Activated naive CD8-positive, alpha-beta T cell treated with anti-CD3 and anti-CD28 coated beads for 36 hours (primary cell): Measurements from ENCODE around the gene OGFOD1. TPM values are rescaled to one million over a fixed set of nuclear protein-coding genes. Genes with fewer than 3 reads are reported as not detected.
A peak's percentile ranks its signal among the peaks of the same experiment; 100 is the strongest.

Experiments
- DNase-seq: peaks from one replicate; pipeline ENCODE4 v3.0.0; 2021
- H3K27ac Mint-ChIP-seq: one replicate; pipeline ENCODE4 v1.8.0; 2022; ENCODE audit warnings: mild to moderate bottlenecking, moderate library complexity, mixed read lengths
- H3K27me3 Mint-ChIP-seq: one replicate; pipeline ENCODE4 v1.8.0; 2022; ENCODE audit warnings: mild to moderate bottlenecking, mixed read lengths
- H3K36me3 Mint-ChIP-seq: one replicate; pipeline ENCODE4 v1.8.0; 2021; ENCODE audit warnings: mild to moderate bottlenecking, mixed read lengths
- H3K4me1 Mint-ChIP-seq: one replicate; pipeline ENCODE4 v1.8.0; 2021; ENCODE audit warnings: mixed read lengths
- H3K4me3 Mint-ChIP-seq: one replicate; pipeline ENCODE4 v1.8.0; 2022; ENCODE audit warnings: mild to moderate bottlenecking, moderate library complexity, mixed read lengths
- H3K9me3 Mint-ChIP-seq: one replicate; pipeline ENCODE4 v1.8.0; 2022; ENCODE audit warnings: mixed read lengths
- total RNA-seq, 2 experiments: library from RNA; stranded (reverse); gene quantifications; one replicate each; pipeline ENCODE4 v1.2.3, GENCODE V29; 2021

The OGFOD1 gene
- total RNA-seq, 2 experiments from 2014 or later, result 76.6 to 78.5 TPM

DNA sequence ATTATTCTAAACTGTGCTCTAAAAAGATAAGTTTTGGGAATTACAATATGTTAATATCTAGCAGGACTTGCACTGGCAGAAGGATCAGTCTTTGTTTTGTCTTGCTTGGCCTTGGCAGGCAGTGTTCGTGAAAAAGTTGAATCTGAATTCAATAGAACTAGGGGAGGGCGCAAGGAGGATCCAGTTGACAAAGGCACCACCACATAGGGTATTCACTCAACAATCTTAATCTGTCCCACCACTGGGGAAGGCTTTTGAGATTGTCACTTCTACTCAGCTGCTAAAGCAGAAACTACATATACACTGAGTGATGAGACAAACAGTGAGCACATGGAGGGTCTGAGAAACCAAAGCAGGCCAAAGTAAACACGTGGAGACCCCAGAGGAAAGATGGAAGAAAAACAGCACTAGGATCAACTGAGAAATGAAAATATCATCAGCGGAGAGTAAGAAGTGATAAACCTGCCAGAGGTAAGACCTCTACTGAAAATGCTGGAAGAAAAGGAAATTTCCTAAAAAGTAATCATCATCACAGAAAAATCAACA is 28.4 kb upstream of the OGFOD1 start:
- Mint-ChIP-seq H3K36me3 (peaks cover 6% of the 10 kb centered on the region), H3K4me1 (peaks cover 43% of the 10 kb centered on the region), H3K9me3 (no peaks in the 10 kb centered on the region), H3K27ac (no peak overlapping the region), H3K27me3 (no peaks in the 10 kb centered on the region), H3K4me3 (peak overlapping the region; percentile 5)
- no peak for DNase-seq

DNA sequence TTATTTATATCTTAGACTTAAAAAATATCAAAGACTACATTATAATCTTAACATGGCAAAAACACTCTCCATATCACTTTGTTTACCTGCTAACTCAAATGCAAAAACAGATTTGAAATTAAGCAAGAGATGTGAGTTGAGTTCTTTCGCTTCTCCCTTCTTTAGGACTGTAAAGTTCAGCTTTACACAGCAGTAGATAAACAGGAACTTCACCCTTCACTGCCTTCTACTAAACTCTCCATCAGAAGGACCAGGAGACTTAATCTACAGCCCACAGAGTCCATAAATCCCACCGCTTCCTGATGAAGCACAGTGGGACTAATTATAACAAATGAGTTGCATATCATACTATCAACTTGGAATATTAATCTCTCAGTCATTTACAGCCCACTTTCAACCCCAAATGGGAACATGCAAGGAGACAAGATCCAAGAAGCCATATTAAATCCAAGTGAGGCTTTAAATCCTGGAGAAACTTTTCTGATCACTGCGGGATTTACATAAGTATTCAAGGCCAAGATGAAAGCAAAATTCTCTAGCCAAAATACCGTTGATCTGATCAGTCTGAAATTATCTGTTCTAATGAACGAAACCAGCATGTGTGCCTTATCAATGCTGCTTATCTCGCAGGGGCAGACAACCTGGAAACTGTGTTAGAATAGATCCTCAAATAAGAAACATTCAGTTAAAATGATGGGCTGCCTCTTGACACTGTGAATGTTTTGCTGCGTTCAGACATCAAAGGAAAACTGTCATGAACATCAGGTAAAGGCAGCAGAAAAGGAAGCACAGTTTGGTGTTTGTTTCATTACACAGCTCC is 27.6 kb upstream of the OGFOD1 start:
- H3K36me3 Mint-ChIP-seq, result peaks cover 6% of the 10 kb centered on the region
- no peaks in the 10 kb centered on the region for H3K27me3 Mint-ChIP-seq
- H3K4me3 Mint-ChIP-seq, result peak overlapping the region; percentile 89
- H3K4me1 Mint-ChIP-seq, result peaks cover 48% of the 10 kb centered on the region
- H3K27ac Mint-ChIP-seq, result peak overlapping the region; percentile 79
- DNase-seq, result no peak
- H3K9me3 Mint-ChIP-seq, result no peaks in the 10 kb centered on the region

- H3K4me1 Mint-ChIP-seq, result peaks cover 48% of the 10 kb centered on the region
- peaks cover 6% of the 10 kb centered on the region for H3K36me3 Mint-ChIP-seq
- peak overlapping the region; percentile 79 for H3K27ac Mint-ChIP-seq
- H3K4me3 Mint-ChIP-seq, result peak overlapping the region; percentile 89
- no peak for DNase-seq
- no peaks in the 10 kb centered on the region for H3K27me3 Mint-ChIP-seq
- no peaks in the 10 kb centered on the region for H3K9me3 Mint-ChIP-seq
These were observed 27.0 kb upstream of the OGFOD1 start for GRCh38 chr16:56424404-56424764.

DNA sequence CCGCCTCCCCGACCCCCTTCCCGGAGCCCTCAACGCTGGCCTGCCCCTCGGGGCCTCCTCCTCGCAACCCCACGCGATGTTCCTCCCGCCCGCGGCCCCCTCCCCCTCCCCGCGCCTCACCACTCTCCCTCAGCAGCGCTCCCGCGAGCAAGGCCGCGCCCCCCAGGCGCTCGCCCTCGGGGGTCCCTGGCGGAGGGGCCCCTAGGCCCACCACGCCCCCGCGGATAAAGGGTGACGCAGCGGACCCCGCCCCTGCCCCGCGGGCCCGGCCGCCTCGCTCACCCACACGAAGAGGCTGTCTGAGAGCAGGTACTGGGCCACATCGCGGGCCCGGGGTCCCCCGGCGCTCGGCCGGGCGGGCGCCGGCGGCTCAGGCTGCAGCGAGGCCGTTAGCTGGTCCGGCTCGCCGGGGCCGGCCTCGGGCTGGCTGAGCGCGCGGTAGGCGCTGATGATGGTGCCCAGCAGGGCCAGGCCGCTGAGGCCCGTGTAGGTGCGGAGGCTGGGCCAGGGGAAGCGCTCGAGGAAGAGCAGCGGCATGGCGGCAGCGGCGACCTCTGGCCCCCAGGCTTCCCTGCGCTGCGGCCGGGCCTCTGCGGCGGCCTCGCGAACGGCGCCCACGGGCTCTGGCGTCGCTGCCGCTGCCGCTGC is 26.4 kb upstream of the OGFOD1 start:
- Mint-ChIP-seq H3K36me3 (peaks cover 6% of the 10 kb centered on the region), H3K27me3 (no peaks in the 10 kb centered on the region), H3K27ac (no peak overlapping the region), H3K9me3 (no peaks in the 10 kb centered on the region), H3K4me3 (peak overlapping the region; percentile 89), H3K4me1 (peaks cover 48% of the 10 kb centered on the region)
- peak; percentile 57 for DNase-seq

DNA sequence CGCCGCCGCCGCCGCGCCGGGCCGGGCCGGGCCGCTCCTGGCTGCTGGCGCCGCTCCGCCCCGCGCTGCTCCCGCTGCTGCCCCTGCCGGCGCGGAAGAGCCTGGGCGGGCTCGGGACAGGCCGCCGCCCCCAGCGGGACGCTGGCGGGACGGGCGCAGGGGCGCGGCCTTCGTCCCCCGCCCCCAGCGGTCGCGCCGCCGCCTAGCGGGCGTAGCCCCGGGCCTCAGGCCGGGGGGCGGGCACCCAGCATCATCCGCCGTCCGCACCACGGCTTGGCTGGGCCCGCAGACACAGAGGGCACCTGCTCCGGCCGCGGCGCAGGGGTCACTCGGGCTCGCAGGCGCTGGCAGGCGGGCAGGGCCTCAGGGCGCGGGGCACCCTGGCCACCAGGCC is 25.9 kb upstream of the OGFOD1 start, which contains the start of gene AMFR:
AMFR (minus strand) TSS at position 107 of the 394 bp plus-strand sequence. CDS start 218 bp downstream, outside the sequence.
- H3K4me3 Mint-ChIP-seq, result peak within 1 kb of the TSS; percentile 89
- H3K27ac Mint-ChIP-seq, result peak within 1 kb of the TSS; percentile 79
- no peaks in the 10 kb centered on the region for H3K9me3 Mint-ChIP-seq
- no peaks in the 10 kb centered on the region for H3K27me3 Mint-ChIP-seq
- peaks cover 44% of the 10 kb centered on the region for H3K4me1 Mint-ChIP-seq
- DNase-seq, result peak; percentile 89
- peaks cover 9% of the 10 kb centered on the region for H3K36me3 Mint-ChIP-seq

DNA sequence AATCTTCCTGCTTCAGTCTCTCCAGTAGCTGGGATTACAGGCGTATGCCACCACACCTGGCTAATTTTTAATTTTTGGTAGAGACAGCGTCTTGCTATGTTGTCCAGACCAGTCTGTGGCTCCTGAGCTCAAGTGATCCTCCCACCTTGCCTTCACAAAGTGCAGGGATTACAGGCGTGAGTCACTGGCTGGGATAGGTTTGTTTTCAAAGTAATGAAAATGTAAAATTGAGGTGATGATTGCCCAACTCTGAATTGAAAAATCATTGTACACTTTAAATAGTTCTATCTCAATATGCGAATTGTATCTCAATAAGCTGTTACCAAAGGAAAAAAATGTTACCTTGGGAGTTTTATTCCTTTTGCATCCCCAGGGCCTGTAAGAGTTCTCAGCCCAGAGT is 24.8 kb upstream of the OGFOD1 start:
- Mint-ChIP-seq H3K4me3 (peak overlapping the region; percentile 65), H3K27ac (no peak overlapping the region), H3K36me3 (peaks cover 12% of the 10 kb centered on the region), H3K9me3 (no peaks in the 10 kb centered on the region), H3K27me3 (no peaks in the 10 kb centered on the region), H3K4me1 (peaks cover 41% of the 10 kb centered on the region)
- DNase-seq, result no peak

GRCh38 chr16:56428091-56428490 is 23.3 kb upstream of the OGFOD1 start:
- Mint-ChIP-seq H3K9me3 (no peaks in the 10 kb centered on the region), H3K4me1 (peaks cover 27% of the 10 kb centered on the region), H3K27me3 (no peaks in the 10 kb centered on the region), H3K27ac (no peak overlapping the region), H3K4me3 (no peak overlapping the region), H3K36me3 (peaks cover 19% of the 10 kb centered on the region)
- DNase-seq, result no peak

DNA sequence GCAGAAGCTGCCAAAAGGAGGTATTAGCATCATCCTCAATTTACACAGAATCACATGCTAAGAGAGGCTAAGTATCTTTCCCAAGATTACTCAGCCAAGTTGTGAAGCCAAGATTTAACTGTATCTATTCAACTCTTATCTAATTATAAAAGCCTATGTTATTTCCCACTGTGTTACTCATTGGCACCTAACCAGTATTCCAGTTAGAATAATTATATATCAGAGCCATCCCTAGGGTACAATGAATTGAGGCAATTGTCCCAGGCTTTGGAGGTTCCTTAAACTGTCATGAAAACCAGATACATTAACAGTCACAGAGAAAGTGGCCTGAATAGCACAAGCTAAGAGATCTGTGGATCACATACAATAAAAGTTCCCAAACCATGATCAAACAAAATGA is 15.1 kb upstream of the OGFOD1 start:
- DNase-seq, result no peak
- Mint-ChIP-seq H3K27ac (no peak overlapping the region), H3K4me1 (peaks cover 3% of the 10 kb centered on the region), H3K4me3 (no peak overlapping the region), H3K9me3 (no peaks in the 10 kb centered on the region), H3K36me3 (peaks cover 27% of the 10 kb centered on the region), H3K27me3 (no peaks in the 10 kb centered on the region)

GRCh38 chr16:56438038-56438437 is 13.3 kb upstream of the OGFOD1 start:
- Mint-ChIP-seq H3K27me3 (no peaks in the 10 kb centered on the region), H3K36me3 (peaks cover 26% of the 10 kb centered on the region), H3K27ac (no peak overlapping the region)

DNA sequence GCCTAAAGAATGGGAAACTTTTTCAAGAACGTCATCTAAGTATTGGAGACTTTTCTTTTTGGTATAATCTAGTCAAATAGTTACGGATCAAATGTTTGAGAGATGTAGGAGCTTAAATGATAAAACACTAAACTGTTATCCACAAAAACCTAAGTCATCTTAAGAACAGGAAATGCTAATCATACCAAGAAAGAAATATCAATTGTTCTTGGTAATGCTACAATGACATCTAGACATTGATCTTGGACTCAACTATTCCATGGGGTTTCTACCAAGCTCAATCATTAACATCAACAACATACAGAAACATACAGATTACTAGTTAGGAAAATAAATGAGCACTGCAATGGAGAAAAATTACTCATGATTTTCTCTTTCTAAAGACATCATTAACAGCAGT is 4.1 kb upstream of the OGFOD1 start:
- no peak for DNase-seq
- Mint-ChIP-seq H3K4me1 (peaks cover 28% of the 10 kb centered on the region), H3K9me3 (no peaks in the 10 kb centered on the region), H3K27me3 (no peaks in the 10 kb centered on the region), H3K27ac (peak overlapping the region; percentile 78), H3K36me3 (peaks cover 28% of the 10 kb centered on the region), H3K4me3 (no peak overlapping the region)

More at GRCh38 chr16:56438038-56438437, 13.3 kb upstream of the OGFOD1 start:
- Mint-ChIP-seq H3K4me1 (peaks cover 6% of the 10 kb centered on the region), H3K9me3 (no peaks in the 10 kb centered on the region), H3K4me3 (no peak overlapping the region)
- DNase-seq, result no peak

DNA sequence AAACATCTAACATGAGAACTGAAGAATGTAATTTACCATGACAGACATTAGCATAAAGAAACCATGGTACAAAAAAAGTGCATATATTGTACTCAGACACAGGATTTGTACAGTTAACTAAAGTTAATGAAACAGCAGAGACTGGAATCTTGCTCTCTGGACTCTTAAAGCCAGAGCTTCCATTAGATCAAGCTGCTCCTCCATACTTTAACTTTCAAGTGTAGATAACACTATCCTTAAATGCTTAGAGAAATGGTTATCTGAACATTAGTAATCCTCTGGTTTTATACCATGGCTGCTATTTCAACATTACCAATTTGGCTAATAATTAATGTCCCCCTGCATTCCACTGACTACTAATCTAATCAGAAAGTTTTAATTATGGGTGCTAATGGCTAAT is 3.3 kb upstream of the OGFOD1 start:
- no peak overlapping the region for H3K4me3 Mint-ChIP-seq
- no peak for DNase-seq
- peaks cover 31% of the 10 kb centered on the region for H3K4me1 Mint-ChIP-seq
- H3K27me3 Mint-ChIP-seq, result no peaks in the 10 kb centered on the region
- no peaks in the 10 kb centered on the region for H3K9me3 Mint-ChIP-seq
- H3K27ac Mint-ChIP-seq, result peak overlapping the region; percentile 78
- H3K36me3 Mint-ChIP-seq, result peaks cover 26% of the 10 kb centered on the region

GRCh38 chr16:56450275-56450985 is 924 bp upstream of the OGFOD1 start:
- H3K36me3 Mint-ChIP-seq, result peaks cover 42% of the 10 kb centered on the region
- DNase-seq, result no peak
- peak overlapping the region; percentile 92 for H3K27ac Mint-ChIP-seq
- no peaks in the 10 kb centered on the region for H3K9me3 Mint-ChIP-seq
- peak overlapping the region; percentile 94 for H3K4me3 Mint-ChIP-seq
- H3K27me3 Mint-ChIP-seq, result no peaks in the 10 kb centered on the region
- H3K4me1 Mint-ChIP-seq, result peaks cover 33% of the 10 kb centered on the region

DNA sequence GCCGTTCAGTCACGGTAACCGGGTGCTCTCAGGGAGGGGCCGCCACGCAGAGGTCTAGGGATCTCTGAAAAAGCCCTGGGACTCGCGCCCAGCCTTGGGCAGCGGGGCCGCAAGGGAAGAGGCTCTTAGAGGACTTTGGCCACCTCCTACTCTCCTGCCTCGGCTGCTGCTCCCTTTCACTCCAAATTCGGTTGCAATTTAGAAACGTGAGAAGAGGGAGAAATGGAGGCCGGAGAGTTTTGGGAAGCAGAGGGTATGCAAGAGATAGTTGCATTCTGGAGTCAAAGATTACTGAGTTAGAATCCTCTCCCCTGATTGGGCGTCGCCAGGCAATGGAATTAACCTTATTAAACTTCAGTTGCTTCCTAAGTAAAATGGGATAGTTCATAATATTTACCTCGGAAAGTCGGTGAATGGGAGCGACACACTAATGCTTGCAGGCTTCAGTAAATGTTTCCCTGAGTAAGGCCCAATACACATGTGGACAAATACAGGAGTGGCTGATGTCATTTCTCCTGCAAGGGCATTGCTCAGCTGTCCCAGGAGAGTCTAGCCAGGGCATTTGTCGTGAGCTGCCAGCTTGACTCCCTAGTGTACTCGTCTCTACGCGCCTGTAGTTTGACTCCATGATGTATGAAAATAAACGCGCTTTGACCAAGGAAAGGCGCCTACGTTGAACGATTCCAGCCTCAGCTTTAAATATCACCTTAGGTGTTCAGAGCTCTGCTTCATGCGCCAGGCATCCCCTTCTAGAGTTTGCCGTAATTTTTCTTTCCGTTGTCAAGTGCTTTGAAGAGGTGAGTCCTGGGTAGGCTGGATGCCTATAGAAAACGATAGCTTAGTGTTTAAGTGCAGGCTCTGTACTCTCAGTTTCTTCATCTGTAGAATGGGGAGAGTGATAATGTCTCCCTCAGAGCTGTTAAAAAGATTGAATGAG is 667 bp downstream of the OGFOD1 start:
- Mint-ChIP-seq H3K4me1 (peaks cover 41% of the 10 kb centered on the region), H3K27ac (peak overlapping the region; percentile 92), H3K9me3 (no peaks in the 10 kb centered on the region), H3K36me3 (peaks cover 54% of the 10 kb centered on the region), H3K27me3 (no peaks in the 10 kb centered on the region), H3K4me3 (peak overlapping the region; percentile 94)
- no peak for DNase-seq

DNA sequence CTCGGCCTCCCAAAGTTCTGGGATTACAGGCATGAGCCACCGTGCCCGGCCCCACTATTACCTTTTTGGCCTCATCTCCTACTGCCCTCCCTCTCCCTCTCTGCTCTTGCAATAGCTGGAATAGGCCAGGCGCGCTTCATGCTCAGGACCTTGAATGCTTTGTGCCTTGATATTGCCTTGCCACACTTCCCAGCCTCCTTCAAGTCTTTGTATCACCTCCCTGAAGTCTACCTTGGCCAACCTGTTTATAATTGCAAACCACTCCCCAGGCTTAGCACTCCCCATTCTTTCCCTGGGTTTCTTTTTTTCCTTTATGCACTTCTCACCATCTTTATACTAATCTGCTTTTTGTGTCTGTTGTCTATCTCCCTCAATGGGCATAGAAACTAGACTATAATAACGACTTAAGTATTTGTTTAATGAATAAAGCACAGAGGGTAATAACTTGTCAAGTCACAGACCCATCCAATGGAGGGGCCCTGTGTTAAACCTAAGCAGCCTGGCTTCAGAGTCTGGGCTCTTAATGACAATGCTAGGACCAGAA is 6.6 kb downstream of the OGFOD1 start:
- Mint-ChIP-seq H3K36me3 (peaks cover 46% of the 10 kb centered on the region), H3K4me3 (no peak overlapping the region), H3K27ac (no peak overlapping the region), H3K4me1 (peaks cover 10% of the 10 kb centered on the region), H3K27me3 (no peaks in the 10 kb centered on the region), H3K9me3 (no peaks in the 10 kb centered on the region)
- DNase-seq, result no peak
